ENCODE measurements around the gene ARHGEF5.

DNA sequence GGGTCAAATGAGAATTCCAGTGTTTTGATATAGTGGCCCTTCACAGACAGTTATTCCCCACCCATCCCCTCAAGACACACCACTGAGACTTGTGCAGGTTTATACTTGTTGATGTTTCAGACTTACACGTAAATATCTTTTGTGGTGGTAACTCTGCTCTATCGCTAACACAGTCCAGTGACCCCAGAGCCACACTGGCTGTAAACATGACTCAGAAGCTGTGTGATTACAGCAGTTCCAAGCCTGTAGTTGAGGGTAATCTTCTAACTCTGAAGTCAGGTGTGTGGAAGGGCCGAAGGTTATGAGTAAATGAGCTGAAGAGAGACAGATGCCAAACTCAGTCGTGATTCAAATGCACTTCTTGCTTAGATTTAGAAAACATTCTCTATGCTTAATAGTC lies 28.9 kb downstream of the ARHGEF5 start:
- TF ChIP-seq, protein P1, sequence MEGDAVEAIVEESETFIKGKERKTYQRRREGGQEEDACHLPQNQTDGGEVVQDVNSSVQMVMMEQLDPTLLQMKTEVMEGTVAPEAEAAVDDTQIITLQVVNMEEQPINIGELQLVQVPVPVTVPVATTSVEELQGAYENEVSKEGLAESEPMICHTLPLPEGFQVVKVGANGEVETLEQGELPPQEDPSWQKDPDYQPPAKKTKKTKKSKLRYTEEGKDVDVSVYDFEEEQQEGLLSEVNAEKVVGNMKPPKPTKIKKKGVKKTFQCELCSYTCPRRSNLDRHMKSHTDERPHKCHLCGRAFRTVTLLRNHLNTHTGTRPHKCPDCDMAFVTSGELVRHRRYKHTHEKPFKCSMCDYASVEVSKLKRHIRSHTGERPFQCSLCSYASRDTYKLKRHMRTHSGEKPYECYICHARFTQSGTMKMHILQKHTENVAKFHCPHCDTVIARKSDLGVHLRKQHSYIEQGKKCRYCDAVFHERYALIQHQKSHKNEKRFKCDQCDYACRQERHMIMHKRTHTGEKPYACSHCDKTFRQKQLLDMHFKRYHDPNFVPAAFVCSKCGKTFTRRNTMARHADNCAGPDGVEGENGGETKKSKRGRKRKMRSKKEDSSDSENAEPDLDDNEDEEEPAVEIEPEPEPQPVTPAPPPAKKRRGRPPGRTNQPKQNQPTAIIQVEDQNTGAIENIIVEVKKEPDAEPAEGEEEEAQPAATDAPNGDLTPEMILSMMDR (IDR thresholded peaks at IDR 0.05): no peak
- TF ChIP-seq POLR2A (IDR thresholded peaks at IDR 0.05): no peak
